NK-92 treated with Interleukin-12 subunit alpha and Interleukin-12 subunit beta, amount 100 ng/mL, for 24 hours (cell line): ENCODE results near the gene MAPK12.

ENCODE experiments used
- DNase-seq: peaks from one replicate; lab custom pipeline; 2025; lab: John Stamatoyannopoulos, UW

MAPK12 gene

DNA sequence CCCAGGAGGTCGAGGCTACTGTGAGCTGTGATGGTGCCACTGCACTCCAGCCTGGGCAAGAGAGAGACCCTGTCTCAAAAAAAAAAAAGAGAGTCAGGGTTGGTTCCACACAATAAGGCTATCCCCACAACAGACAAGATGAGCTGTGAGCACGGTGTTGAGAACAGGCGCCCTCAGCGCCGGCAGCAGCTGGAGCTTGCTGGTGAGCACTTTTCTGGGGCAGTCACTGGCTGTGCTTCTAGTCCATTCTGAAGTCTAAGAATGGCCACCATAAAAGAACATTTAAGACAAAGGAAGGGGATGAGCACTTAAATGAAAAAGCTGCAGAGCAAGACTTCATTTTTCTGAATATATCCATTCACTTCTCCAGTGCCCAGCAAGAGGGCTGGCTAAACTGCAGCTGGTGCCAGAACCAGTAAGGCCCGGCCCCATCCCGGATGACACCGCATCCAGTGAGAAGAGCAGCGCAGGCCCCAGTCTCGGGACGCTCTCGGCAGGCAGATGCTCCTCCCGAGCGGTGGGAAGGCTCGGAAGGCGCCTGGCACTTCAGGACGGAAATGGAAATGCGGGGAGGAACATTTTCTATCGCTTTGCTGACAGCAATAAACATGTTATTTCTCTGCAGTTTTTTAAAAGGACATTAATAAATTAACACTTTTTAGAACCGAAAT lies 28.9 kb downstream of the MAPK12 start:
- DNase-seq, result no peak

DNA sequence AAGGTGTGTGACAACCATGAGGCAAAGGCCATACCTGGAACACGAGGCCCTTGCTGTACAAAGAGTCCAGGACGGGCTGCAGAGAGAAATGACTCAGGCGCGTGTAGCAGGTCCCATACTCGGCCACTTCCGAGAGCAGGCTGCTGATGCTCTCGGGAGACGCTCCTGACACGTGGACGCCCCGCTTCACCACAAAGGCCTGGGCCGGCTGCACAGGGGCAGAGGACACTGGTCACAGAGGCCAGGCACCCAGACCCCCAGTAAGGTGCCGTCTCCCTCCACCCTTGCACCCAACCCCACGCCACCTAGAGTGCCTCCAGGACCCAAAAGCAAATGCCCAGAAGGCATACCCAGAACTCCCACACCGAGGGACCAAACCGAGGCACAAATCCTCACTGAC lies 32.1 kb downstream of the MAPK12 start:
- DNase-seq, result no peak

DNA sequence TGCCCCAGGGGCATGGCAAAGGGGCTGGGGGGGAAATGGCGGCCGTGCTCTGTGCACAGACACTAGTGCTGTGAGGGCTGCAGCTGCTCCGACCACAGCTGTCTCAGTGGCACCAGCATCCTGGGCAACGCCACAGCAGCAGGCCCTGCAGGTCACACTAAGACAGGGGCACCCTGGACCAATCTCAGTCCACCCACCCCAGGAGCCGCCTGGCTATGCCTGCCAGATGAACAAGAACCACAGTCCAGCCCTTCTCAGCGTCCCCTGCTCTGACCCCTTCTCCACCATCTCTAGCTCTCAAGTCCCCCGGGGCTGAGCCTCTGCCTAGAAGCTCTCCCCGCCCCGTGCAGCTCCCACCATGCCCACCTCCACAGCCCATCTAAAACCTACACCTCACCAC lies 33.1 kb downstream of the MAPK12 start:
- DNase-seq, result no peak

DNA sequence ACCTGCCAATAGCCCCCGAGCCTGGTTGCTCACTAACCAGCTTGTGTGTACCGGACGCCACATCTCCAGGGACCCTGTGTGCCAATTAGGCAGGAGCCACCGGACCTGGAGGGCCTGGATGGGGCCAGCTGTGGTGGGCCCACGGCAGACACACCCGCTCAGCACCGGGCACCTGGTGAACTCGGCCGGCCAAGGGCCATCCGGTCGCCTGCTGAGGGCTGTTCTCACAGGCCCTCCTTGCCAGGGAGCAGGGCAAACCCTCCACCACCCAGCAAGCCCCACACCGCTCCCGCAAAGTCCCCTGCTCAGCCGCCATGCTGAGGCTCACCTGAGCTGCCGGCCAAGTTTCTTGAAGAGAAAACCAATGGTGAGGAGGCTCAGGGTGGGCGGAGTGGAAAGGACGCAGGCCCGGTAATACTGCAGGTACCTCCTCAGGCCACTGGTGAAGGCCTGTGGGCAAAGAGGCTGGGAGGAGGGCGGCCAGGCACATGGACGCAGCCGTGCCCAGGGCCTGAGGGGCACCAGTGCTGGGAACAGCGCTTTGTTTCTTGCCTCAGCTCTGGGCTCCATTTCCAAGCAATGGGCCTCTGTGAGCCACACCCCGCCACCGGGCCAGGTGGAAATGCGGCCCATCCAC lies 33.8 kb downstream of the MAPK12 start:
- DNase-seq, result no peak

DNA sequence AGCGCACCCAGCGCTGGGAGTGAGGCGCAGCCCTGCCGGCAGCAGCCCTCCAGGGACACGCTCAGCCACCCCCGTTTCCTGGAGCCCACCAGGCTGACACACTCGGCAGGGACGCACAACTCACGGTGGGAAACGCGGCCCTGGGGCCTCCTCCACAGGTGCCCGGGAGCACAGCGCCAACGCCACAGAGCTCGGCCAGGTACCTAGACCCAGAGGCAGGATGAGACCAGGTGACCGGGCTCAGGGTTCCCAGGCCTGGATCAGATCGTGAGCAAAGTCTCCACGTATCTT lies 34.7 kb downstream of the MAPK12 start:
- DNase-seq, result no peak

DNA sequence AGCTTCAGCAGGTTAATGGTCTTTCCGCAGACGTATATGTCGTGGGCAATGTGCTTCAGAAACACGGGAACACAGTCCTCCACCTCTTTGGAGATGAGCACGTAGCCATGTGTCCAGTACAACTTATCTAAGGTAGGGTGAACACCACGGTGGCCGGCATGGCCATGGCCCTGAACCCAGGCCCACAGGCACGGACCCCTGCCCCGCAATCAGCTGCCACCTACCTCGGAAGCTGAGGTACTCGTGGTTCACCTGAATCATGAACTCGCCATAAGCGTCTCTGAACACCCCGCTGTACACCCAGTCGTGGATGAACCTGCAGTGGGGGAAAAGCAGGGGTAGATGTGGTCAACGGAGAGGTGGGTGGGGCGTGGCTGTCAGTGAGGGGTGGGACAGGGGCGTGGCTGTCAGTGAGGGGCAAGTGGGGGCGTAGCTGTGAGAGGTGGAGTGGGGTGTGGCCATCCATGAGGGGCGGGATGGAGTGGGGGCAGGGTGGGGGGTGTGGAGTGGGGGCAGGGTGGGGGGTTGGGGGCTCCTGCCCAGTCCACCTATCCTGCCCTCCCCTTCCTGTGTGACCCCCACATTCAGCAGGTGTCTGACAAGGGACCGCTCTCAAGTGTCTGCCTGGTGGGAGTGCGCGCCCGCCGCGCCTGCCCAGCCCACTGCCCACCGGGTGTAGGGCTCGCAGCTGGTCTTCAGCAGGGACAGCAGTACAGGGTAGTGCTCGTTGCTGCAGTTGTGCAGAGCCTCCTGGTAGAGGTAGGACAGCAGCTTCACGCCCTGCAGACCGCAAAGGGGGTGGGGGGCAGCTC lies 35.2 kb downstream of the MAPK12 start:
- no peak for DNase-seq

DNA sequence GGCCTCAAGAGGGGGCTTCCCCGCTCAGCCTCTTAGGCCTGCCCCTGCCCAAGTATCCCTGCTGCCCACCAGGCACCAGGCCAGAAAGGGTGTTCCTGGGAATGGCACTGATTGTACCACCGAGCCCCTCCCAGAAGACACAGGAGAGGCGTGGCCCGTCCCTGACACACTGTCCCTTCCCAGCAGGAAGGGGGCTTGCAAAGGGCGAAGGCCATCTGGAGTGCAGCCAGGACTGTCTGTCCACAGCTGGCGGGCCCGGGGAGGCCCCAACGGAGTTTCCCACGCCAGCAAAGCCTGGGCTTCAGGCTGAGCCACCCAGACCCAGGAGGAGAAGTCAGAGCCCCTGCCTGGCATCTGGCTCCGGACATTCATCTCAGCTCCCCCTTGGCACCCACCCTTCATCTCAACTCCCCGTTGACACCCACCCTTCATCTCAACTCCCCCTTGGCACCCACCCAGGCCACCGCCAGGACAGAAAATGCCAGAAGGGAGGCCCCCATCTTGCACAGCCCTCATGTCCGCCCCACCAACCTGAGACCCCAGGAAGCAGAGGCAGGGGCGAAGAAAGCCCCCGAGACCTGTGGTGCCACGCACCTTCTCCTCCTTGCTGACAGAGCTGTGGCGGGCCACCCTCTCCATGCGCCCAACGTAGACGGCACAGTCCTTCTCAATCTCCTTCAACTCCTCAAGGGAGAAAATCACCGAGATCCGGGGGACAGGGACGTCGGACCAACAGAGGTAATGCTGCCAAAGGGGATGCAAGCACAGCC lies 36.1 kb downstream of the MAPK12 start:
- DNase-seq, result no peak

DNA sequence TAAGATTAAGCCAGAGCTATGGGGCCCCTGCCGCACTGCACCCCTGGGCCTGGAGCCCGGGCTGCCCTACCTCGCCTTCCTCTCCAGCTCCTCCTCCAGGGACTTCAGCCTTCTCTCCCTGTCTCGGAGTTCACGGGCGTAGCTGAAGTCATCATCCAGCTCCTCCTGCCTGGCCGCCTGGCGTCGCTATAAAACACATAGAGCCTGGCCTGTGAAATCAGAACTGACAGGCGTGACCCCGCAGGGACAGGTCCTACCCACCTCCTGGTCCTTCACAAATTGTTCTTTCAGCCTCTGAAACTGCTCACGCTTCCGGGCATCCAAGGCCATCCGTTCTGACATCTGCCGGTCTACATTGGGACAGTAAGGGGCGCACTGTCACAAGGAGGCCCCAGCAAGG lies 37.4 kb downstream of the MAPK12 start:
- no peak for DNase-seq

DNA sequence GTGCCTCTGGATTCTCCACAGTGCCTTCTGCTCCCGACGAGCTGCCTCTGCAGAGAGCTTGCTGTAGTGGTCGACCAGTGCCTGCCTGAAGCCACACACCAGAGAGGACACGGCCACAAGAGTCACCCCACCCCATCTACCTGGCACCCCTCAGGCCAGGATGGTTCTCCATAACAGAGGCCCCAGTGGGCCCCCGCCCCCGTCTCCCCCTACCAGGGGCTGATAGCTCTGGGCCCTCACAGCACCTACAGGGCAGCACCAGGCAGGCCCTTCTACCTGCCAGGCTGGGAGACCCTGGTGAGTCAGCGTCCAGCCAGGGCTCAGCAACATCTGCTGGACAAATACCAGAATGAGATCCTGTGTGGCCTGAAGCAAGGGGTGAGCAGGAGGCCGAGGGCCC lies 39.0 kb downstream of the MAPK12 start:
- DNase-seq, result no peak

DNA sequence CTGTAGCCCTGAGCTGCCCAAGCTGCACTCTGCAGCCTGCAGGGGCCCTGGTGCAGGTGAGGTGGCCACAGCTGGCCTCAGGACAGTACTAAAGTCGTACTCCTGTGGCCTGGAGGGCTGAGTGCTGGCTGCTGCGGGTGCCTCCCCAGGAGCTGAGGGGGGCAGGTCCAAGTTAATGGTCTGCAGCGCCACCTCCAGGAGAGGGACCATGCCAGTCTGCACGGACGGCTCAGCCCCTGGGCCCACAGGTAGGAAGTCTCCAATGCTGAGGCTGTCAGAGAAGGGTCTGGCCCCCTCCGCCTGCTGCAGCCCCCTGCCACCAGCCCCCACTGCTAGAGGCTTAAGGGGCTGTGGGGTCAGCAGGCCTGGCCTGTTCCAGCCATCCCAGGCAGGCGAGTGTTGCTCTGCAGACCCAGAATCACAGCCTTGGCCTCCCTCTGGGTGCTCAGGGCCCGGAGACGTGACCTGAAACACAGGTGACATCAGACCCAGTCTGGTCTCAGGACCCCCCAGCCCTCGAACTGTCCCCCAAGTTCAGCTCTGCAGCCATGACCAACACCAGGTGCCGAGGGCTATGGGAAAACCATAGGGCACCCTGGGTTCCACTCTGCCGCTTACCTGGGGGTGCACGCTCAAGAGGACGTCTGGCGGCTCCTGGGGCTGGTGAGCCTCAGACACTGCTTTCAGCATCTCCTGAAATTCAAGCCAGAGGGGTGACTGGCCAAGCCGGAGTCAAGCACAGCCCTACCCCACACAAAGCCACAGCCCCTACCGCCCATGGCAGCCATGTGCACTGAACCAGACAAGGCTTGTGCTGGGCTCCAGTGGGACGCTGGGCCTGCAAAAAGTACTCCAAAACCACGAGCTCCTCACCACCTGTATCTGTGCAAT lies 39.8 kb downstream of the MAPK12 start:
- DNase-seq, result no peak

DNA sequence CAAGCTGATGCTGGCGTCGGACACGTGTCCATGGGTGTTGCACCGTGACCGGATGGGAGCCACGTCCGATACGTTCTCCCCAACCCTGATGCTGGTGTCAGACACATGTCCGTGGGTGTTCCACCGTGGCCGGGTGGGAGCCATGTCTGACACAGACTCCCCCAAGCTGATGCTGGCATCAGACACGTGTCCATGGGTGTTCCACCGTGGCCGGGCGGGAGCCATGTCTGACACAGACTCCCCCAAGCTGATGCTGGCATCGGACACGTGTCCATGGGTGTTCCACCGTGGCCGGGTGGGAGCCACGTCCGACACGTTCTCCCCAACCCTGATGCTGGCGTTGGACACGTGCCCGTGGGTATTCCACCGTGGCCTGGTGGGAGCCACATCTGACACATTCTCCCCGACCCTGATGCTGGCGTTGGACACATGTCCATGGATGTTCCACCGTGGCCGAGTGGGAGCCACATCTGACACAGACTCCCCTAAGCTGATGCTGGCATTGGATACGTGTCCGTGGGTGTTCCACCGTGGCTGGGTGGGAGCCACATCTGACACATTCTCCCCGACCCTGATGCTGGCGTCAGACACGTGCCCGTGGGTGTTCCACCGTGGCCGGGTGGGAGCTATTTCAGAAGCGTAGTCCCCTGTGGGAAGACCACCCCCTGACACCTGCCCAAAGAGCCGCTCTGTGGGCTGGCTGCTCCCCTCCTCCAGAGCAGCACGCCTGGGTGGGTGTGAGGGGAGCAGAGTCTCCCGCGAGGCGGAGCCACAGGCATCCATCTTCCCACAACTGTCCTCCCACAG lies 40.7 kb downstream of the MAPK12 start:
- DNase-seq, result no peak

DNA sequence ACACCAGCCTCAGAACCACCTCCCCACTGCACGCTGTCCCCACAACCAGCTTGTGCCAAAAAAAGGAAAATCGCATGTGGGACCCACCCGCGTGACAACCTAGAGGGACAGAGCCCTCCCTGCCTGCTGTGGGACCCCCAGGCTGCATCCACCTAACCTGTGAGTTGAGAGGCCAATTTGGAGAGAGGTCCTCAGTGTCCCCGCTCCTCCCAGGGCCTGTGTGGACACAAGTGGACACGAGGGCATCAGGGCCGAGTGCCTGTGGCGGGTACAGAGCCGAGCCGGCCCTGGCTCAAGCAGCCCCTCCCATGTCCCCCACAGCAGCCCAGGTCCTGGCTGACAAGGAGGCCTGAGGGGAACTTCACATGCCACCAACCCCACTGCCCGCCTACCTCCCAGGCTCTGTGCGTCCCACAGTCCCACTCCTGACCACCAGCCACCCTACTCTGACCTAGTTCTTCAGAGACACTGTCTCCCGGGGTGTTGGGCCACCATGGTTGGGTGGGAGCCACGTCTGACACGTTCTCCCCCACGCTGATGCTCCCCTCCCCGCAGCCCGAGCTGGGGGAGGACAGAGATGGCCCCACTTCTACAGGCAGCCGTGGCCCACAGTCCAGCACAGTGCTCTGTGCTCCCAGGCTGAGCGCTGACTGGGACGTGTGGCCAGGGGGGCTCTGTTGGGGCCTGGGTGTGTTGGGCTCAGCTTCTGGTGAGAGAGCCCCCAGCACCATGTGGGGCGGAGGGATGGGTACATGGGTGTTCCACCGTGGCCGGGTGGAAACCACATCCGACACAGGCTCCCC lies 41.5 kb downstream of the MAPK12 start:
- no peak for DNase-seq

DNA sequence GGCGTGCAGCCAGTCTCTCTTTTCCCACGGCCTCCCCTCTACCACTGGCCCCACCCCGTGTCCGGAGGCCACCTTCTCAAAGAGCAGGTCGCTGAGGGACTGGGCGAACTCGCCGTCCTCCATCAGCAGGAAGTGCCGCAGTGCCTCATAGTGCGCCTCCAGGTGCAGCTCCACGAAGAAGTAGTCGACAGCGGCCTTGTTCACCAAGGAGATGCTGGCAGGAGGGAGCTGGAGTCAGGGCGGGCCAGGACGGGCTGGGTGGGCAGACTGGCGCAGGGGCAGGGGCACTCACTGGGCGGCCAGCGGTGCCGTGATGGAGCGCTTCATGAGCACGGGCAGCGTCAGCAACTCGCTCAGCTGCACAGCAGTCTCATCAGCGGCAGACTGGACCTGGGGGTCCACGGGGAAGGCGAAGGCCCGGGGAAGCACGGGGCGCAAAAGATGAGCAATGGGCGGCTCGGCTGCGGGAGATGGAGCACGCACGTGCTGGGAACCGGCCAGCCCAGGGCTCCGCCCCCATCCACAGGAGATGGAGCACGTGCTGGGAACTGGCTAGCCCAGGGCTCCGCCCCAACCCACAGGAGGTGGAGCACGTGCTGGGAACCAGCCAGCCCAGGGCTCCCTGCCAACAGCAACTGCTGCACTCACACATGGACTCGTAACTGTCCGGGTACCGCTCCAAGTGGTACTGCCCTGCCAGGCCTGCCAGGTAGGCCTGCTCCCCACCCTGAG lies 42.3 kb downstream of the MAPK12 start:
- no peak for DNase-seq

DNA sequence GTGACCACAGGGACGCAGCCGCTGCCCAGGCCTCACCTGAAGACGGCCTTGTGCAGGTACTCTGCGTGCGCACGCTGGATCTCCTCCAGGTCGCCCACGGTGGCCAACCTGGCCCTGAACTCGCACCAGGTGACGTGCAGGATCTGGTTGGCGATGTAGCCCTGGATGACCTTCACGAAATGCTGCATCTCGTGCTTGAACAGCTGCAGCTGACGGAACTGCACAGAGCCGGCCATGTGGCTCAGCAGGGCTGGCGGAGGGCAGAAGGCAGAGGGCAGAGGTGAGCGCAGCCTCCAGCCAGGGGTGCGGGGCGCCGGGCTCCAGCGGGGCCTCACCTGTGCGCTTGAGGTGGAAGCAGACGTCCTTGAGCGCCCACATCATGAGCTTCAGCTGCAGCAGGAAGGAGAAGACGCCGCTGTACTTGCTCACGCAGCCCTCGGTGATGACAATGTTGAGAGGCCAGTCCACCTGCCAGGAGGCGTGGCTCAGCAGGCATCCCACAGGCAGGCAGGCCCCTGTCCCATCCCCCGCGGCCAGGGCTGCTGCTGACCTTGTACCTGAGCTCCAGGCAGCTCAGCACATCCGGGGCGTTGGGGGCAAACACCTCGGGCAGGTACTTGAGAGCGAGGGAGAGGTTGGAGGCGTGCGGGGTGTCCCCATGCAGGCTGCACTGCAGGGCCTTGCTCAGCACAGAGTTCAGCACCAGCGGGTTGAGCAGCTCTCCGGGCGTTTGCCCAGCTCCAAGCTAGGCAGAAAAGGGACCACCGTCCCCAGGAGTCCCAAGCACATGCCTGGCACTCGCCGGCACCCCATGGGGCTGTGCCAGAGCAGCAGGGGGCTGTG lies 43.1 kb downstream of the MAPK12 start:
- no peak for DNase-seq

DNA sequence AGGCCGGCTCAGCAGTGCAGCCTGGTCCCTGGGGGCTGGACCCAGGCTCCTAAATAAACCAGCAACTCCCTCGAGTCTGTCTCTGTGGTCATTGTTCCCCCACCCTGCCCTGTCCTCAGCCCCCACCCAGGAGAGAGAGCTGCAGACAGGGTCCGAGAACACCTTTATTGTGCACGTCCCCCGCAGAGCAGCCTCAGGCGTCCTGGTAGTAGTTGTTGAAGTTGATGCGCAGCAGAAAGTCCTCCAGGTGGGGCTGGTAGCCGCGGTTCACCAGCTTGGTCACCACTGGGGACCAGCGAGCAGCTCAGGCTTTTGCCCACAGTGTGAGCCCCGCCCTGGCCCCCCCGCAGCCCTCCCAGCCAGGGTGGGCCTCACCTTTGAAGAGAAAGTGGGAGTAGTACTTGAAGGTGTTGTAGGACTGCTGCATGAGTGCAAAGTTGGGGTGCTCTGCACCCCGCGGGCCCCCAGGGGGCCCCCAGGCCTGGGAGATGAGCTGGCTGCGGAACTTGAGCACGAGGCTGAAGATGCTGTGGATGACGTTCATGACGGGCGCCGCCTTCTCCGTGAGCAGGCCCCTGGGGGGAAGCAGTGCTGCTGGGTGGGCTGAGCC lies 43.8 kb downstream of the MAPK12 start:
- no peak for DNase-seq

DNA sequence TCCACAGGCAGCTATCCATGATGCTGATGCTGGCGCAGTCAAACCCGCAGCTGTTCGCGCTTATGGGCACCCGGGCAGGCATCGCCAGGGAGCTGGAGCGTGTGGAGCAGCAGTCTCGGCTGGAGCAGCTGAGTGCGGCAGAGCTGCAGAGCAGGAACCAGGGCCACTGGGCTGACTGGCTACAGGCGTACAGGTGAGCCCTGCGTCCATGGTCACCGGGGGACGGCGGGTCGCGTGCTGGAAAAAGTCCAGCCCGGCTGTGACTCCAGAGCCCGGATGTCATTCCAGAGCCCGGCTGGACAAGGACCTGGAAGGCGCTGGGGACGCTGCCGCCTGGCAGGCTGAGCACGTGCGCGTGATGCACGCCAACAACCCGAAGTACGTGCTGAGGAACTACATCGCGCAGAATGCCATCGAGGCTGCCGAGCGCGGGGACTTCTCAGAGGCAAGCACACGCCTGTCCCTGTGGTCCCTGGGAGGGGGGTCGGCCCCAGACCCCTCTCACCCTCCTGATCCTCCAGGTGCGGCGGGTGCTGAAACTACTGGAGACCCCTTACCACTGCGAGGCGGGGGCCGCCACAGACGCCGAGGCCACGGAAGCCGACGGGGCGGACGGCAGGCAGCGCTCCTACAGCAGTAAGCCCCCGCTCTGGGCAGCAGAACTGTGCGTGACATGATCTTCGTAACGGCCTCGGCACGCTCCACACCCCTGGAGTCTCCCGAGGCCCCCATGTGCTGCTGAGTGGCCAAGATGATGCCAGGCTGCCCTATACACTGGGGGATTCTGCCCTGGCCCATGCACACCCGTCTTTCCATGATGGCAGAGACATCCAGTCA lies 44.6 kb downstream of the MAPK12 start:
- no peak for DNase-seq
